HEK293T (cell line): ENCODE measurements around the gene U2AF1L4.

Source experiments
- CTCF ChIA-PET: fragments of 350-600 bp; formaldehyde crosslinking; extraction: SDS; loops from one replicate; lab custom pipeline; 2021; ENCODE audit warnings: antibody characterized with exemption, inconsistent platforms; lab: Yijun Ruan, JAX
- POLR2A ChIA-PET: fragments of 350-600 bp; formaldehyde crosslinking; extraction: SDS; loops from one replicate; lab custom pipeline; 2020; ENCODE audit warnings: antibody characterized with exemption, inconsistent platforms; lab: Yijun Ruan, JAX
- DNase-seq: peaks from one replicate; pipeline ENCODE4 v3.0.0; 2012; ENCODE audit warnings: mixed read lengths; ENCODE audit errors: extremely low spot score
- ARNT ChIP-seq: fragments of 450-650 bp; IDR thresholded peaks from 2 replicates; pipeline ENCODE4 v1.6.1; 2017; ENCODE audit warnings: mild to moderate bottlenecking
- BHLHE40 ChIP-seq: fragments of 450-650 bp; IDR thresholded peaks from 2 replicates; pipeline ENCODE4 v1.6.1; 2016; ENCODE audit warnings: mild to moderate bottlenecking, moderate library complexity, borderline replicate concordance
- CTBP1 ChIP-seq: fragments of 450-650 bp; IDR thresholded peaks from 2 replicates; pipeline ENCODE4 v1.6.1; 2016; ENCODE audit warnings: borderline replicate concordance
- ELF4 ChIP-seq: fragments of 450-650 bp; IDR thresholded peaks from 2 replicates; pipeline ENCODE4 v1.6.1; 2017; ENCODE audit warnings: antibody characterized with exemption
- FOXA1 ChIP-seq: fragments of 450-650 bp; IDR thresholded peaks from 2 replicates; pipeline ENCODE4 v1.6.1; 2016; ENCODE audit warnings: mild to moderate bottlenecking
- FOXK2 ChIP-seq: fragments of 450-650 bp; IDR thresholded peaks from 2 replicates; pipeline ENCODE4 v1.6.1; 2016; ENCODE audit warnings: mild to moderate bottlenecking
- FOXM1 ChIP-seq: fragments of 450-650 bp; IDR thresholded peaks from 2 replicates; pipeline ENCODE4 v1.6.1; 2017; ENCODE audit warnings: mild to moderate bottlenecking, borderline replicate concordance
- HDGF ChIP-seq: fragments of 450-650 bp; IDR thresholded peaks from 2 replicates; pipeline ENCODE4 v1.6.1; 2017; ENCODE audit warnings: antibody characterized with exemption, borderline replicate concordance
- L3MBTL2 ChIP-seq: fragments of 450-650 bp; conservative IDR thresholded peaks from 2 replicates; pipeline ENCODE4 v1.6.1; 2016; ENCODE audit warnings: mild to moderate bottlenecking
- LEF1 ChIP-seq: fragments of 450-650 bp; IDR thresholded peaks from 2 replicates; pipeline ENCODE4 v1.6.1; 2017; ENCODE audit warnings: mild to moderate bottlenecking, borderline replicate concordance
- NFRKB ChIP-seq: fragments of 450-650 bp; IDR thresholded peaks from 2 replicates; pipeline ENCODE4 v1.6.1; 2016; ENCODE audit warnings: mild to moderate bottlenecking, moderate library complexity
- SP1 ChIP-seq: fragments of 450-650 bp; IDR thresholded peaks from 2 replicates; pipeline ENCODE4 v1.6.1; 2017
- SUZ12 ChIP-seq: fragments of 450-650 bp; IDR thresholded peaks from 2 replicates; pipeline ENCODE4 v1.6.1; 2016; ENCODE audit warnings: mild to moderate bottlenecking
- TARDBP ChIP-seq: fragments of 450-650 bp; IDR thresholded peaks from 2 replicates; pipeline ENCODE4 v1.6.1; 2016
- ZNF384 ChIP-seq: fragments of 450-650 bp; IDR thresholded peaks from 2 replicates; pipeline ENCODE4 v1.6.1; 2016
- TF ChIP-seq, protein P1 (sequence below): fragments of 450-650 bp; IDR thresholded peaks from 2 replicates; pipeline ENCODE4 v1.6.1; 2016

The U2AF1L4 gene

GRCh38 chr19:35755550-35756376, 10.5 kb upstream of the U2AF1L4 start:
- DNase-seq: no peak
- TF ChIP-seq CTBP1: no peak
- TF ChIP-seq L3MBTL2: no peak
- TF ChIP-seq, protein P1, sequence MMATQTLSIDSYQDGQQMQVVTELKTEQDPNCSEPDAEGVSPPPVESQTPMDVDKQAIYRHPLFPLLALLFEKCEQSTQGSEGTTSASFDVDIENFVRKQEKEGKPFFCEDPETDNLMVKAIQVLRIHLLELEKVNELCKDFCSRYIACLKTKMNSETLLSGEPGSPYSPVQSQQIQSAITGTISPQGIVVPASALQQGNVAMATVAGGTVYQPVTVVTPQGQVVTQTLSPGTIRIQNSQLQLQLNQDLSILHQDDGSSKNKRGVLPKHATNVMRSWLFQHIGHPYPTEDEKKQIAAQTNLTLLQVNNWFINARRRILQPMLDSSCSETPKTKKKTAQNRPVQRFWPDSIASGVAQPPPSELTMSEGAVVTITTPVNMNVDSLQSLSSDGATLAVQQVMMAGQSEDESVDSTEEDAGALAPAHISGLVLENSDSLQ: no peak
- TF ChIP-seq FOXA1: no peak
- TF ChIP-seq LEF1: no peak
- POLR2A ChIA-PET: interaction anchor here (2.5 kb wide), 1 partner anchor 11 kb away, joined by 18 read pairs; the partner anchor contains the start of genes PSENEN and U2AF1L4
- CTCF ChIA-PET: no interaction called here

- CTCF ChIA-PET: no interaction called here
- POLR2A ChIA-PET: no interaction called here
- DNase-seq: no peak
- TF ChIP-seq, protein P1: no peak
- TF ChIP-seq FOXA1 (no peak), HDGF (no peak), BHLHE40 (no peak), SUZ12 (no peak), NFRKB (no peak), SP1 (no peak), FOXK2 (no peak), LEF1 (no peak), CTBP1 (no peak), ZNF384 (no peak), ARNT (no peak), FOXM1 (no peak), ELF4 (no peak), L3MBTL2 (no peak), TARDBP (no peak)
Observed at GRCh38 chr19:35755131-35755549, 9.9 kb upstream of the U2AF1L4 start.

DNA sequence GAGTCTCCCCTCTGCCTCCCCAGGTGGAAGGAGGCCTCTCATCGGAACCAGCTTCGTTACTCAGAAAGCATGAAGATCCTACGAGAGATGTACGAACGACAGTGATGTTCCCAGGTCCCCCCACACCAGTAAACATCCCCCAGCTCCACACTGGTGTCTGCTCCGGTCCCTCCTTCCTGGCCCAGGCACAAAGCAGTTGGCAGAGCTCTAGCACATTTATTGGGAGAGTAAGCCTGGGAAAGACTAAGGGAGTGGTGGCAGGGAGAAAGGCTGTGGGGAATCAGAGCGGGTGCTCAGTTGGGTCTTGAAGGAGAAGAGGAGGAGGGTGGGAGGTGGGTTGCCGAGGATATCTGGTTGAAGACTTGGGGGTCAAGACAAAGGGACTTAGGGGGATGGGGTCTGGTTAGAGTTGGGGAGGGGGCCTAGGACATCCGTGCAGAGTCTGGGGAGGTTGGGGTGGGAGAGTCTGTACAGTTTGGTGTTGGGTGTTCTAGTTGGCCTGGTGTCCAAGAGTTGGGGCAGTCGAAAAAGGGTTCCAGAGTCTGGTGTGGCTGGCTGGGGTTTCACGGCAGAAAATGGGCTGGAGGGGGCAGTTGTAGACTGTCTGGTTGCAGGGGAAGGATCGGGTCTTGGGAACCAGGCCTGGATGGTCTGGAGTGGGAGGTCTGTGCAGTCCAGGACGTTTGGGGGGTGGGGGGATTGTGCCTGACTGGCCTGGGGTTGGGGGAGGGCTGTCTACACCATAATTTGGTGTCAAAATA, 9.3 kb upstream of the U2AF1L4 start:
- DNase-seq: no peak
- no peak for TF ChIP-seq TARDBP
- no peak for TF ChIP-seq LEF1
- TF ChIP-seq NFRKB: no peak
- TF ChIP-seq BHLHE40: no peak
- TF ChIP-seq ARNT: no peak
- no peak for TF ChIP-seq FOXM1
- TF ChIP-seq FOXA1: no peak
- TF ChIP-seq SP1: no peak
- no peak for TF ChIP-seq ELF4
- no peak for TF ChIP-seq HDGF
- no peak for TF ChIP-seq ZNF384
- TF ChIP-seq, protein P1: no peak
- TF ChIP-seq SUZ12: no peak
- CTCF ChIA-PET: no interaction called here
- POLR2A ChIA-PET: no interaction called here

DNA sequence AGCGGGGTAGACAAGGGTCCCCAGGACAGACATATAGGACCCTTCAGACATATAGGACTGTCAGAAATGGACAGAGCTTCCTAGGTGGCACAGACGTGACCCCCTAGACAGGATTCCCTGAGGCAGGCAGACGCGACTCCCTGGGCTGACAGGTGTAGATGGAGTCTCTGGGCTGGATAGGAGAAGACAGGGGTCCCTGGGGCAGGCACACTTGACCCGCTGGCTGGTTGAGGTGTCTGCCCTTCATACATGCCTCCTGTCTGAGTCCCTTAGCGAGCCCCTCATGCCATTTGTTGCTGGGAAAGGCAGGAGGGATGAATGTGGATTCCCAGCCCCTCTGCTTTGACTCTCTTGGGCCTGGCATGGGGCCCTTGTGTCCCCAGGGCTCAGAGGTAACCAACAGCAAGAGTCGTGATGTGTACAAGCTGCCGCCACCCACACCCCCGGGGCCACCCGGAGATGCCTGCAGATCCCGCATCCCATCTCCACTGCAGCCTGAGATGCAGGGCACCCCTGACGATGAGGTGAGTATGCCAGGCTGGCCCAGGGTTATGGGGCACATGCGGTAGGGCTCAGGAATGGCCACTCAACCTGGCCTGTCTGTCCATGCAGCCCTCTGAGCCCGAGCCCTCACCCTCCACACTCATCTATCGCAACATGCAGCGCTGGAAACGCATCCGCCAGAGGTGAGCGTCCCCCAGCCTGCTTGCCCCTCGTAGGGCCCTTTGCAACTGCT, 8.6 kb upstream of the U2AF1L4 start:
- DNase-seq: no peak
- ChIA-PET POLR2A (no interaction called here), CTCF (no interaction called here)
- TF ChIP-seq BHLHE40 (no peak), HDGF (no peak), FOXM1 (no peak), TARDBP (no peak), NFRKB (no peak), CTBP1 (no peak), FOXK2 (no peak), SP1 (no peak), ZNF384 (no peak), L3MBTL2 (no peak), SUZ12 (no peak), ELF4 (no peak), FOXA1 (no peak), LEF1 (no peak), ARNT (no peak)
- TF ChIP-seq, protein P1: no peak
